ENCODE data around the gene MRPL12.
"Not testable (repeated sequence)": the region's sequence is repeated elsewhere in the genome, so short reads cannot be mapped to it uniquely, and the experiment has no call there.

MRPL12 gene

GRCh38 chr17:81702934-81703746 lies at the start of gene MRPL12:
Gene MRPL12, plus strand, starts transcription at chr17:81703367. Its CDS starts 135 bp downstream, at chr17:81703502.
- peak; percentile 37 for DNase-seq

GRCh38 chr17:81655378-81656117 lies 47.6 kb upstream of the MRPL12 start:
- DNase-seq, result no peak

- no peak for DNase-seq
These were observed 46.9 kb upstream of the MRPL12 start, which contains the start of gene PDE6G for GRCh38 chr17:81656118-81656743. Gene PDE6G, minus strand, starts transcription at chr17:81656542. Its CDS starts 3,237 bp downstream, at chr17:81653305.

- DNase-seq, result no peak
These were observed 46.3 kb upstream of the MRPL12 start for GRCh38 chr17:81656835-81657234.

GRCh38 chr17:81659038-81659437 lies 44.1 kb upstream of the MRPL12 start:
- DNase-seq, result no peak

GRCh38 chr17:81660441-81660840 lies 42.7 kb upstream of the MRPL12 start:
- no peak for DNase-seq

- DNase-seq, result no peak
These were observed 41.2 kb upstream of the MRPL12 start for GRCh38 chr17:81662002-81662401.

GRCh38 chr17:81664051-81664470 lies 39.1 kb upstream of the MRPL12 start:
- DNase-seq, result no peak

GRCh38 chr17:81665205-81666091 lies 37.7 kb upstream of the MRPL12 start:
- no peak for DNase-seq

- no peak for DNase-seq
These were observed 37.1 kb upstream of the MRPL12 start for GRCh38 chr17:81666092-81666341.

GRCh38 chr17:81666342-81667191 lies 36.6 kb upstream of the MRPL12 start, which contains the start of the genes CCDC137 and OXLD1:
Gene CCDC137, plus strand, starts transcription at chr17:81666737. Its CDS starts 30 bp downstream, at chr17:81666767.
Gene OXLD1, minus strand, starts transcription at chr17:81666605. Its CDS starts 28 bp downstream, at chr17:81666577.
- peak; percentile 63 for DNase-seq

GRCh38 chr17:81667754-81668153 lies 35.4 kb upstream of the MRPL12 start:
- no peak for DNase-seq

- no peak for DNase-seq
These were observed 30.7 kb upstream of the MRPL12 start for GRCh38 chr17:81672504-81672903.

- DNase-seq, result no peak
These were observed 30.2 kb upstream of the MRPL12 start for GRCh38 chr17:81672954-81673353.

- no peak for DNase-seq
These were observed 29.5 kb upstream of the MRPL12 start for GRCh38 chr17:81673561-81674258.

- not testable (repeated sequence) for DNase-seq
These were observed 27.5 kb upstream of the MRPL12 start for GRCh38 chr17:81675515-81676221.

- DNase-seq, result no peak
These were observed 26.3 kb upstream of the MRPL12 start for GRCh38 chr17:81676906-81677305.

- DNase-seq, result no peak
These were observed 23.0 kb upstream of the MRPL12 start for GRCh38 chr17:81680150-81680549.

- DNase-seq, result no peak
These were observed 21.5 kb upstream of the MRPL12 start for GRCh38 chr17:81681672-81682071.

- no peak for DNase-seq
These were observed 20.5 kb upstream of the MRPL12 start for GRCh38 chr17:81682565-81683207.

Data from NCI-H2029 treated with DMSO at 0.1 percent for 48 hours (cell line).